Suprapubic skin (tissue), 3 donors: Measurements from ENCODE around the gene NGB.

Source experiments
- EP300 ChIP-seq: sonication (generic); formaldehyde crosslinking; IDR thresholded peaks from one replicate; pipeline ENCODE4 v1.6.1; 2017; ENCODE audit warnings: antibody characterized with exemption
- POLR2A ChIP-seq, 2 donors: fragments of 450-650 bp; IDR thresholded peaks; one replicate each; pipeline ENCODE4 v1.6.1; 2017; ENCODE audit warnings: antibody characterized with exemption in 2 of 2, mild to moderate bottlenecking in 2 of 2, moderate library complexity in 2 of 2
- TF ChIP-seq, protein P1 (sequence below), 2 donors: fragments of 200-600 bp in 1 of 2; fragments of 450-650 bp in 1 of 2; sonication (generic) in 1 of 2; IDR thresholded peaks; one replicate each; pipeline ENCODE4 v1.5.1; 2016 to 2019; ENCODE audit warnings: antibody characterized with exemption in 2 of 2, mild to moderate bottlenecking in 1 of 2, moderate library complexity in 1 of 2

DNA sequence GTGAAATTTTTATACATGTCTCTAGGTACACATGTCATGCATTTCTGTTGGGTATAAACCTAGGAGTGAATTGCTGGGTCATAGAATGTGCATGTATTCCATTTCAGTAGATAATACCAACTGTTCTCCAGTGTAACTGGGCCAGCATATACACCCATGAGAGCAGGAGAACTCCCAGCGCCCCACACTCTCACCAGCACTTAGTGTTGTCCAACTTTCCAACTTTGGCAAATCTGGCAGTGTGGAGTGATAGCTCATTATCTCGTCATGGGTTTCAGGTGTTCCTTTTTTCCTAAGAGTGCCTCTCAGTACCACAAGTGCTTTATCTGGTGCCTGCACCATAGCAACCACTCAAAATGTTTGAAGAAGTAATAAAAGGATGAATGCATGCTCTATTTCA lies 40.1 kb downstream of the NGB start:
- TF ChIP-seq, protein P1, sequence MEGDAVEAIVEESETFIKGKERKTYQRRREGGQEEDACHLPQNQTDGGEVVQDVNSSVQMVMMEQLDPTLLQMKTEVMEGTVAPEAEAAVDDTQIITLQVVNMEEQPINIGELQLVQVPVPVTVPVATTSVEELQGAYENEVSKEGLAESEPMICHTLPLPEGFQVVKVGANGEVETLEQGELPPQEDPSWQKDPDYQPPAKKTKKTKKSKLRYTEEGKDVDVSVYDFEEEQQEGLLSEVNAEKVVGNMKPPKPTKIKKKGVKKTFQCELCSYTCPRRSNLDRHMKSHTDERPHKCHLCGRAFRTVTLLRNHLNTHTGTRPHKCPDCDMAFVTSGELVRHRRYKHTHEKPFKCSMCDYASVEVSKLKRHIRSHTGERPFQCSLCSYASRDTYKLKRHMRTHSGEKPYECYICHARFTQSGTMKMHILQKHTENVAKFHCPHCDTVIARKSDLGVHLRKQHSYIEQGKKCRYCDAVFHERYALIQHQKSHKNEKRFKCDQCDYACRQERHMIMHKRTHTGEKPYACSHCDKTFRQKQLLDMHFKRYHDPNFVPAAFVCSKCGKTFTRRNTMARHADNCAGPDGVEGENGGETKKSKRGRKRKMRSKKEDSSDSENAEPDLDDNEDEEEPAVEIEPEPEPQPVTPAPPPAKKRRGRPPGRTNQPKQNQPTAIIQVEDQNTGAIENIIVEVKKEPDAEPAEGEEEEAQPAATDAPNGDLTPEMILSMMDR (IDR thresholded peaks at IDR 0.05) = no peak
- TF ChIP-seq POLR2A (IDR thresholded peaks at IDR 0.05) (no peak), EP300 (no peak)
